PC-3 (cell line): Measurements from ENCODE around the gene COX4I1. TPM values are rescaled to one million over a fixed set of nuclear protein-coding genes. Genes with fewer than 3 reads are reported as not detected.
A peak's percentile ranks its signal among the peaks of the same experiment; 100 is the strongest.

Experiments used
- ATAC-seq: fragments of 200-7000 bp; cut with Tn5 transposase; 2 replicates; pipeline ENCODE4 v1.9.1; 2020; ENCODE audit warnings: mild to moderate bottlenecking, moderate library complexity
- BruUV-seq: library from RNA; stranded (reverse); fragments of 400-500 nt; replicated peaks from 2 replicates; lab custom pipeline; 2021; lab: Mats Ljungman, UMichigan
- CTCF ChIA-PET: fragments of 300-600 bp; sonication (Branson Sonifier 250); formaldehyde crosslinking; loops from one replicate; lab custom pipeline; 2022; ENCODE audit warnings: antibody characterized with exemption; lab: Charles Lee
- POLR2A ChIA-PET: fragments of 300-600 bp; sonication (Branson Sonifier 250); formaldehyde crosslinking; loops from one replicate; lab custom pipeline; 2022; ENCODE audit warnings: antibody characterized with exemption; ENCODE audit not compliant: unreplicated experiment; lab: Charles Lee
- DNase-seq: peaks from one replicate; pipeline ENCODE4 v3.0.0-alpha.2; 2015
- H2AFZ ChIP-seq: fragments of 300-600 bp; sonication (generic); 2 replicates; pipeline ENCODE4 v1.6.0; 2016; ENCODE audit warnings: antibody characterized with exemption, low read length
- H3F3A ChIP-seq: fragments of 300-600 bp; sonication (generic); one replicate; pipeline ENCODE4 v1.6.0; 2017; ENCODE audit warnings: antibody characterized with exemption, low read length, control low read depth, mild to moderate bottlenecking; ENCODE audit not compliant: unreplicated experiment
- H3K27ac ChIP-seq: fragments of 300-600 bp; sonication (generic); 2 replicates; pipeline ENCODE4 v1.5.1; 2016; ENCODE audit warnings: mild to moderate bottlenecking, low read length
- H3K27me3 ChIP-seq: fragments of 300-600 bp; sonication (generic); 2 replicates; pipeline ENCODE4 v1.6.1; 2016; ENCODE audit warnings: low read length, mixed read lengths
- H3K36me3 ChIP-seq: fragments of 300-600 bp; sonication (generic); 2 replicates; pipeline ENCODE4 v1.6.1; 2016; ENCODE audit warnings: low read depth, mixed run types, low read length, mixed read lengths
- H3K4me1 ChIP-seq: fragments of 300-600 bp; sonication (generic); 2 replicates; pipeline ENCODE4 v1.5.1; 2016; ENCODE audit warnings: low read length; ENCODE audit not compliant: insufficient read depth
- H3K4me2 ChIP-seq: fragments of 300-600 bp; sonication (generic); 2 replicates; pipeline ENCODE4 v1.6.0; 2016; ENCODE audit warnings: low read length
- H3K4me3 ChIP-seq: fragments of 300-600 bp; sonication (generic); 2 replicates; pipeline ENCODE4 v1.5.1; 2016; ENCODE audit warnings: mild to moderate bottlenecking, low read length, mixed read lengths
- H3K79me2 ChIP-seq: fragments of 300-600 bp; sonication (generic); 2 replicates; pipeline ENCODE4 v1.6.1; 2017; ENCODE audit warnings: low read length, mixed read lengths
- H3K9ac ChIP-seq: fragments of 300-600 bp; sonication (generic); 2 replicates; pipeline ENCODE4 v1.6.0; 2016; ENCODE audit warnings: mild to moderate bottlenecking, low read length
- H3K9me2 ChIP-seq: fragments of 300-600 bp; sonication (generic); replicated peaks from 2 replicates; pipeline ENCODE4 v1.6.1; 2016; ENCODE audit warnings: mixed run types, low read length, mixed read lengths
- H3K9me3 ChIP-seq: fragments of 300-600 bp; sonication (generic); 2 replicates; pipeline ENCODE4 v1.6.1; 2016; ENCODE audit warnings: low read length, mixed read lengths
- H4K20me1 ChIP-seq: fragments of 300-600 bp; sonication (generic); 2 replicates; pipeline ENCODE4 v1.6.1; 2016; ENCODE audit warnings: low read length, mixed read lengths
- CTCF ChIP-seq: fragments of 300-600 bp; sonication (generic); conservative IDR thresholded peaks from 2 replicates; pipeline ENCODE4 v1.5.1; 2017; ENCODE audit warnings: antibody characterized with exemption, low read depth, mild to moderate bottlenecking, low read length
- EZH2 ChIP-seq: fragments of 300-600 bp; sonication (generic); IDR thresholded peaks from one replicate; pipeline ENCODE4 v1.6.1; 2017; ENCODE audit warnings: antibody characterized with exemption, mild to moderate bottlenecking, low read length; ENCODE audit not compliant: unreplicated experiment
- EZH2phosphoT487 ChIP-seq: fragments of 300-600 bp; sonication (generic); IDR thresholded peaks from 2 replicates; pipeline ENCODE4 v1.6.1; 2018; ENCODE audit warnings: mild to moderate bottlenecking, antibody characterized with exemption, low read length, borderline replicate concordance
- intact Hi-C: fragments of 100-400 bp; cut with micrococcal nuclease; formaldehyde crosslinking; loops from 2 replicates; pipeline ENCODE4 v1.9.0; 2023
- total RNA-seq: library from RNA; depleted of rRNA; stranded (reverse); fragments of >200 nt; gene quantifications from 2 replicates; pipeline ENCODE4 v1.2.3, GENCODE V29; 2014

Gene COX4I1
- total RNA-seq, 1 experiment from 2014 or later, result 598 TPM

DNA sequence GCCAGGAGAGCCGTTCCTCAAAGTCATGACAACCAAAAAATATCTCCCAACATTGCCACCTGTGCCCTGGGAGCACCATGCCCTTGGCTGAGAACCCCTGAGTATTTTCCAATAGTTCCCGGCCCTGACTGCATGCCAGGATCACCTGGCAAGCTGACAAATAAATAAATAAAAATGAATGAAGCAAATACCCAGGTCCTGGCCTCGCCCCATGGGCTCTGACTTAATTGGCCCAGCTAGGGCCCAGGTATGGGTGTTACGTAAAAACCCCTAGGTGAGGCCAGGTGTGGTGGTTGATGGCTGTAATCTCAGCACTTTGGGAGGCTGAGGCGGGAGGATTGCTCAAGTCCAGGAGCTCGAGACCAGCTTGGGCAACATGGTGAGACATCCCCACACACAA lies 45.9 kb upstream of the COX4I1 start:
- H3K9ac ChIP-seq, result no peak overlapping the region
- ATAC-seq, result no peak
- CTCF ChIA-PET, result no interaction called here
- peaks cover 41% of the 10 kb centered on the region for H3K4me1 ChIP-seq
- H3F3A ChIP-seq, result no peaks in the 10 kb centered on the region
- H2AFZ ChIP-seq, result no peak overlapping the region
- intact Hi-C loops, result no loop called here
- no peaks in the 10 kb centered on the region for H4K20me1 ChIP-seq
- peak; percentile 55 for DNase-seq
- H3K79me2 ChIP-seq, result peaks cover 21% of the 10 kb centered on the region
- no peaks in the 10 kb centered on the region for H3K36me3 ChIP-seq
- no peaks in the 10 kb centered on the region for H3K9me3 ChIP-seq
- H3K27ac ChIP-seq, result 0 out of 2 replicates have a peak overlapping the region, but pooled peaks have one; percentile 16
- peak overlapping the region; percentile 89 for H3K4me2 ChIP-seq
- no TSS peak for BruUV-seq
- H3K9me2 ChIP-seq, result no peaks in the 10 kb centered on the region
- POLR2A ChIA-PET, result no interaction called here
- H3K4me3 ChIP-seq, result no peak overlapping the region
- no peak for TF ChIP-seq CTCF
- no peak for TF ChIP-seq EZH2phosphoT487
- TF ChIP-seq EZH2, result no peak
- no peaks in the 10 kb centered on the region for H3K27me3 ChIP-seq

DNA sequence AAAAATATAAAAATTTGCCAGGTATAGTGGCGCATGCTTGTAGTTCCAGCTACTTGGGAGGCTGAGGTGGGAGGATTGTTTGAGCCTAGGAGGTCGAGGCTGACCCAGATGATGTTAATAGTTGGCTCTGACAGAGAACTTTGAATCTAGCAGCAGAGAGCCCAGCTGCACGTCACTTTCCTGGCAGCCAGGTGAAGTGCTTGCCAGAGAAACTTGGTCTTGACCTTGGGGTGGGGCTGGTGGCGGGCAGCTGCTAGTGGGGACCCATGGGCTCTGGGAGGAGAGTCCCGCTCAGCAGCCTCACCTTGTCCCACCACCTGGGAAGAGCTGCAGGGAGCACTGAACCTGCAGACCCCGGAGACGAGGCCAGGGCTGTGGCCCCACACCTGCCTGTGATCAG lies 45.5 kb upstream of the COX4I1 start:
- ChIA-PET POLR2A (no interaction called here), CTCF (no interaction called here)
- DNase-seq (no peak), ATAC-seq (no peak)
- Histone ChIP-seq H3K4me2 (peak overlapping the region; percentile 89; the same call in 1 of the 2 replicates), H3K9ac (no peak overlapping the region), H2AFZ (no peak overlapping the region), H3K9me3 (no peaks in the 10 kb centered on the region), H3K27me3 (no peaks in the 10 kb centered on the region), H4K20me1 (no peaks in the 10 kb centered on the region), H3K9me2 (no peaks in the 10 kb centered on the region), H3K4me3 (no peak overlapping the region), H3K36me3 (no peaks in the 10 kb centered on the region), H3K27ac (no peak overlapping the region), H3K79me2 (peaks cover 18% of the 10 kb centered on the region), H3F3A (no peaks in the 10 kb centered on the region), H3K4me1 (peaks cover 41% of the 10 kb centered on the region)
- no TSS peak for BruUV-seq
- intact Hi-C loops, result no loop called here
- TF ChIP-seq EZH2 (no peak), CTCF (no peak), EZH2phosphoT487 (no peak)

DNA sequence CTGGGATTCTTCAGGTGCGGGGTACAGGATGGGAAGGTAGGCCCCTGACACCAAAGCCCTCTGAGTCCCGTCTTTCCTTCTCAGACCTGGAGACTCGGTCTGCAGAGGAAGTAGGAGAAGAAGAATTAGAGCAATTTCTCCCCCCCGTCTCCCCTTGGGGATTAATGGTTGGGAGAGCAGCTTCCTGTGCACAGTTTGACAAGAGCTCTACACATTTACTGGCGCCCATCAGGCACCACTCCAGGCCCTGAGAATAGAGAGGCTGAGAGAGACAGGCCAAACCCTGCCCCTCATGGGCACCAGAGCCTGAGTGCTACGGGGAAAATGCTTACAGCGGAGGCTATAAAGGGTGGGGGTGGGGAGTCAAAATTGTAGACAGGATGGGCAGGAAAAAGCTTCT lies 45.1 kb upstream of the COX4I1 start:
- POLR2A ChIA-PET, result interaction anchor here (0.6 kb wide), 1 partner anchor 35 kb away, joined by 3 read pairs; no protein-coding TSS in a partner anchor

More for the DNA sequence above, 45.1 kb upstream of the COX4I1 start:
- no TSS peak for BruUV-seq
- DNase-seq (no peak), ATAC-seq (no peak)
- H2AFZ ChIP-seq, result no peak overlapping the region
- H3K4me2 ChIP-seq, result no peak overlapping the region
- no peaks in the 10 kb centered on the region for H3K27me3 ChIP-seq
- no peaks in the 10 kb centered on the region for H3F3A ChIP-seq
- peaks cover 39% of the 10 kb centered on the region for H3K4me1 ChIP-seq
- H4K20me1 ChIP-seq, result no peaks in the 10 kb centered on the region
- no peaks in the 10 kb centered on the region for H3K9me3 ChIP-seq
- no peak overlapping the region for H3K9ac ChIP-seq
- H3K9me2 ChIP-seq, result no peaks in the 10 kb centered on the region
- H3K27ac ChIP-seq, result no peak overlapping the region
- TF ChIP-seq EZH2 (no peak), CTCF (no peak), EZH2phosphoT487 (no peak)
- CTCF ChIA-PET, result no interaction called here
- H3K36me3 ChIP-seq, result no peaks in the 10 kb centered on the region
- H3K79me2 ChIP-seq, result peaks cover 13% of the 10 kb centered on the region
- intact Hi-C loops, result no loop called here
- H3K4me3 ChIP-seq, result no peak overlapping the region
